Activated T-cell treated with anti-CD3 and anti-CD28 coated beads for 48 hours (primary cell): Measurements from ENCODE around the gene DACH2.
A peak's percentile ranks its signal among the peaks of the same experiment; 100 is the strongest.
"Not testable (repeated sequence)": the region's sequence is repeated elsewhere in the genome, so short reads cannot be mapped to it uniquely, and the experiment has no call there.

Experiments
- DNase-seq: peaks from one replicate; pipeline ENCODE4 v3.0.0-alpha.2; 2020; ENCODE audit warnings: low read depth

The DACH2 gene

GRCh38 chrX:86148024-86148511, at the start of gene DACH2:
TSS of gene DACH2 (plus strand) at chrX:86148451.
- peak; percentile 35 for DNase-seq

- DNase-seq, result no peak
Observed at GRCh38 chrX:86102341-86102740, 45.9 kb upstream of the DACH2 start.

GRCh38 chrX:86103061-86103460, 45.2 kb upstream of the DACH2 start:
- no peak for DNase-seq

- no peak for DNase-seq
Observed at GRCh38 chrX:86104526-86104925, 43.7 kb upstream of the DACH2 start.

DNA sequence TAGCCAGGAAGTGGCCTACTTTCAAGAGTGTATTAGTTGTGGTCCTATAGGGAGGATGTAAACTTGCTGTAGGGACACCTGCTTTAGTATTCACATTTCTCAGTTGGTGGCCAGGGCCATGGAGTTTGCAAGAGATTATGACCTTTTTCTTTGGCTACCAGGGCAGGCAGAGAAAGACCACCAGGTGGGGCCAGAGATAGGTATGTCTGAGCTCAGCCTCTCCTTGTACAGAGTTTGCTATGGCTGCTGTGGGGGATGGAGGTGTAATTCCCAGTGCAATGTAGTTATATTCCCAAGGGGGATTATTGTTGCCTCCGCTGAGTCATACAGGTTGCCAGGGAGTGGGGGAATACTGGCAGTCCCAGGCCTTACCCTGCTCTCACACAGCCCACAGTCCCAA, 26.3 kb upstream of the DACH2 start:
- DNase-seq, result no peak

DNA sequence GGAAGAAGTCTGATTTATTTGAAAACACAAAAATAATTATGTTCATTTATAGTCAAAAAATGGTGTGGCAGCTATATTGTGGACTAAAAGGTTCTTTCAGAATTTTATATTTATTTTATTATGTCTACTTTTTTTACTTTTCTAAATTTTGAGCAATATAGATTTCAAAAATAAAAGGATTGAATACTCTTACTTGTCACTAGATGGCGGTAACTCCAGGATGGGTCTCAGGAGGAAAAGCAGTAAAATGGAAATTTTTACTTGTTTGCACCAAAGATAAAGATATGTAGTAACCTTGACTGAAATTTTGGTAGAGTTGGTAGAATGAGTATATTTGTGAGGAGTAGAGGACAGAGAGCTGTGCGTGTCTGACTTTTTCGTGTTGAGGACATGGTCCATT, 14.5 kb upstream of the DACH2 start:
- no peak for DNase-seq

DNA sequence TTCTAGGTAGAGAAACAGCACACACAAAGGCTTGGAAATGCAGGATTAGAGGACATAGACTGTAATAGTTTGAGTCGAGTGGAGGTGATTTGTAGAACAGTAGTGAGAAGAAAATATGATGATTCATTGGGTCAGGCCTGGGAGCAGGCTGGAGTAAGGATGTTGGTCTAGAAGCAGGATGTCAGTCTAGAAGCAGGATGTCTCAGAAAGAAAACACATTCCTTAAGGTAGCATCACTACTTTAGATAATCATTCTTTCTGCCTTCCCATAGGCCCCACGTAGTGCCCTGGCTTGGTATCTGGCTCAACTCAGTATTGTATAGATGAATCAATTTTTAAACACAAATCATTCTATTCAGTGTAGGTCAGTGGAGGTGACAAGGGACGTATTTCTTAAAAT, 11.2 kb upstream of the DACH2 start:
- DNase-seq, result no peak

GRCh38 chrX:86141786-86142185, 6.5 kb upstream of the DACH2 start:
- no peak for DNase-seq

- DNase-seq, result no peak
Observed at GRCh38 chrX:86146102-86146501, 2.1 kb upstream of the DACH2 start.

- no peak for DNase-seq
Observed at GRCh38 chrX:86148594-86148993, 343 bp downstream of the DACH2 start.

DNA sequence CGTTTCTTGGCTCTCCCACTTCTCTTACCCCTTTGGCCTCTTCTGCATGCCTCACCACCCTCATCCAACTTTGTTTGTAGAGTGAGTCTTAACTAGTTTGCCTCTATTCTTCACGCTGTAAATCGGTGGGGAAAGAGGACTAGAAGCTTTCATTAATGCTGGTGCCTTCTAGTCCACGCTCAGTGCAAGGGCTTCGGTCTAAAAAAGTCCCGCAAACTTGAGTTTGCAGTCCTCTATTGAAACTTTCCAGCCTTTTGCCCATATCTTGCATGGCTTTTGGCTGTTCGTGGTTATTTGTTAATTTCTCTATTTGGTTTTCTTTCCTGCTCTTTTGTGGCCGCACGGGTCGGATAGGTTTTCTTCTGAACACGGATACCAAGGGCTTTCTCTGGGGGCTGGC, 868 bp downstream of the DACH2 start:
- DNase-seq, result no peak

DNA sequence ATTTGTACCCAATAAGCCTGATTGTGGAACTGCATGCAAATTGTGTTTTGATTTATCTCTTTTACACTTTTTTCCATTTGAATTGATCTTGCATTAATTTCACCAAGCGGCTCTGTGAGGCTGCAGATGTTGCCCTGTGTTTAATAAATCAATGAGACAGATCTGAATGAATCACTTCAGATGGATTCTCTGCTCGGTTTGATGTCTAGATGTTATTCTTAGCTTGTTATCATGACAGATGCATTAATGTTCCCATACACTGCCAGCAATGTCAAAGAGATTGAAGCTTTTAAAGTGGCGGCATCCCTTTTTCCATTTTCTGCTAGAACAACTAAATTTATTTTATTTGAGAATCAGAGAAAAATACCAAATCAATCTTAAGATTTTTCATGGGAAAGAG, 6.3 kb downstream of the DACH2 start:
- no peak for DNase-seq

- DNase-seq, result no peak
Observed at GRCh38 chrX:86171366-86171765, 23.1 kb downstream of the DACH2 start.

GRCh38 chrX:86178906-86179305, 30.7 kb downstream of the DACH2 start:
- no peak for DNase-seq

DNA sequence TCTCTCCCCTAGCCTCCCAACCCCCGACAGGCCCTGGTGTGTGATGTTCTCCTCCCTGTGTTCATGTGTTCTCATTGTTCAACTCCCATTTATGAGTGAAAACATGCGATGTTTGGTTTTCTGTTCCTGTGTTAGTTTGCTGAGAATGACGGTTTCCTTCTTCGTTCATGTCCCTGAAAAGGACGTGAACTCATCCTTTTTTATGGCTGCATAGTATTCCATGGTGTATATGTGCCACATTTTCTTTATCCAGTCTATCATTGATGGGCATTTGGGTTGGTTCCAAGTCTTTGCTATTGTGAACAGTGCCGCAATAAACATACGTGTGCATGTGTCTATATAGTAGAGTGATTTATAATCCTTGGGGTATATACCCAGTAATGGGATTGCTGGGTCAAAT, 33.1 kb downstream of the DACH2 start:
- DNase-seq, result not testable (repeated sequence)

- DNase-seq, result no peak
Observed at GRCh38 chrX:86192827-86193226, 44.6 kb downstream of the DACH2 start.

- no peak for DNase-seq
Observed at GRCh38 chrX:86194758-86195157, 46.5 kb downstream of the DACH2 start.

GRCh38 chrX:86195343-86195742, 47.1 kb downstream of the DACH2 start:
- no peak for DNase-seq

- no peak for DNase-seq
Observed at GRCh38 chrX:86197815-86198214, 49.6 kb downstream of the DACH2 start.

- no peak for DNase-seq
Observed at GRCh38 chrX:86210772-86211171, 62.5 kb downstream of the DACH2 start.

GRCh38 chrX:86215260-86215659, 67.0 kb downstream of the DACH2 start:
- no peak for DNase-seq

GRCh38 chrX:86237482-86237881, 89.2 kb downstream of the DACH2 start:
- no peak for DNase-seq

- no peak for DNase-seq
Observed at GRCh38 chrX:86241547-86241946, 93.3 kb downstream of the DACH2 start.

GRCh38 chrX:86263526-86263925, 115.3 kb downstream of the DACH2 start:
- no peak for DNase-seq

GRCh38 chrX:86295293-86295692, 147.0 kb downstream of the DACH2 start:
- no peak for DNase-seq
